OCI-LY7 (cell line): ENCODE data around the gene THAP12.
"Not testable (repeated sequence)": the region's sequence is repeated elsewhere in the genome, so short reads cannot be mapped to it uniquely, and the experiment has no call there.

ENCODE experiments used
- EZH2phosphoT487 ChIP-seq: fragments of 200-600 bp; sonication (generic); IDR thresholded peaks from 2 replicates; pipeline ENCODE4 v1.6.1; 2018; ENCODE audit warnings: low read depth, borderline replicate concordance, mild to moderate bottlenecking, mixed run types, antibody characterized with exemption, low read length, moderate library complexity, mixed read lengths
- TF ChIP-seq, protein P1 (sequence below): fragments of 200-600 bp; sonication (generic); conservative IDR thresholded peaks from 2 replicates; pipeline ENCODE4 v1.5.1; 2014; ENCODE audit warnings: mild to moderate bottlenecking, antibody characterized with exemption, low read length, moderate library complexity, mixed read lengths

DNA sequence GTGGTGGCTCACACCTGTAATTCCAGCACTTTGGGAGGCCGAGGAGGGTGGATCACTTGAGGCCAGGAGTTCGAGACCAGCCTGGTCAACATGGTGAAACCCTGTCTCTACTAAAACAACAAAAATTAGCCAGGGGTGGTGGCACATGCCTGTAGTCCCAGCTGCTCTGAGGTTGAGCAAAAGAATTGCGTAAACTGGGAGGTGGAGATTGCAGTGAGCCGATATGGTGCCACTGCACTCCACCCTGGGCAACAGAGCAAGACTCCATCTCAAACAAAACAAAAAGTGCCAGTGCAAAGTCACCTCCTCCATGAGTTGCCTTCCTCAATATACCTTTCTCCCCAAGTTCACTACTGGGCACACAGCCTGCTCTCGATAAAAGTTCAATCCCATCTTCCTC lies 61.1 kb downstream of the THAP12 start:
- not testable (repeated sequence) for TF ChIP-seq EZH2phosphoT487
- TF ChIP-seq, protein P1, sequence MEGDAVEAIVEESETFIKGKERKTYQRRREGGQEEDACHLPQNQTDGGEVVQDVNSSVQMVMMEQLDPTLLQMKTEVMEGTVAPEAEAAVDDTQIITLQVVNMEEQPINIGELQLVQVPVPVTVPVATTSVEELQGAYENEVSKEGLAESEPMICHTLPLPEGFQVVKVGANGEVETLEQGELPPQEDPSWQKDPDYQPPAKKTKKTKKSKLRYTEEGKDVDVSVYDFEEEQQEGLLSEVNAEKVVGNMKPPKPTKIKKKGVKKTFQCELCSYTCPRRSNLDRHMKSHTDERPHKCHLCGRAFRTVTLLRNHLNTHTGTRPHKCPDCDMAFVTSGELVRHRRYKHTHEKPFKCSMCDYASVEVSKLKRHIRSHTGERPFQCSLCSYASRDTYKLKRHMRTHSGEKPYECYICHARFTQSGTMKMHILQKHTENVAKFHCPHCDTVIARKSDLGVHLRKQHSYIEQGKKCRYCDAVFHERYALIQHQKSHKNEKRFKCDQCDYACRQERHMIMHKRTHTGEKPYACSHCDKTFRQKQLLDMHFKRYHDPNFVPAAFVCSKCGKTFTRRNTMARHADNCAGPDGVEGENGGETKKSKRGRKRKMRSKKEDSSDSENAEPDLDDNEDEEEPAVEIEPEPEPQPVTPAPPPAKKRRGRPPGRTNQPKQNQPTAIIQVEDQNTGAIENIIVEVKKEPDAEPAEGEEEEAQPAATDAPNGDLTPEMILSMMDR = not testable (repeated sequence)
